Glutamatergic neuron (in vitro differentiated cells): Measurements from ENCODE around the gene DRAP1. TPM values are rescaled to one million over a fixed set of nuclear protein-coding genes. Genes with fewer than 3 reads are reported as not detected.
A peak's percentile ranks its signal among the peaks of the same experiment; 100 is the strongest.
"Not testable (repeated sequence)": the region's sequence is repeated elsewhere in the genome, so short reads cannot be mapped to it uniquely, and the experiment has no call there.

Experiments used
- DNase-seq: peaks from one replicate; pipeline ENCODE4 v3.0.0; 2022
- H3K27ac Mint-ChIP-seq: one replicate; pipeline ENCODE4 v1.8.0; 2020; ENCODE audit warnings: mild to moderate bottlenecking, mixed read lengths, inconsistent platforms; ENCODE audit not compliant: unreplicated experiment
- H3K27me3 Mint-ChIP-seq: one replicate; pipeline ENCODE4 v1.8.0; 2020; ENCODE audit warnings: mild to moderate bottlenecking, moderate library complexity, mixed read lengths, inconsistent platforms; ENCODE audit not compliant: unreplicated experiment
- H3K36me3 Mint-ChIP-seq: one replicate; pipeline ENCODE4 v1.8.0; 2020; ENCODE audit warnings: mild to moderate bottlenecking, mixed read lengths, inconsistent platforms; ENCODE audit not compliant: unreplicated experiment
- H3K4me1 Mint-ChIP-seq: one replicate; pipeline ENCODE4 v1.8.0; 2020; ENCODE audit warnings: mild to moderate bottlenecking, low read depth, mixed read lengths, inconsistent platforms; ENCODE audit not compliant: unreplicated experiment
- H3K4me3 Mint-ChIP-seq: one replicate; pipeline ENCODE4 v1.8.0; 2020; ENCODE audit warnings: mild to moderate bottlenecking, mixed read lengths, inconsistent platforms; ENCODE audit not compliant: unreplicated experiment
- H3K9me3 Mint-ChIP-seq: one replicate; pipeline ENCODE4 v1.8.0; 2020; ENCODE audit warnings: mild to moderate bottlenecking, moderate library complexity, mixed read lengths, inconsistent platforms; ENCODE audit not compliant: unreplicated experiment
- total RNA-seq: library from RNA; stranded (reverse); fragmentation: NEBNext Ultra II Directional; extraction: Animal tissue kit (Norgen Biotek cat#: 25700); gene quantifications from one replicate; pipeline ENCODE4 v1.2.1, GENCODE V29; 2021; ENCODE audit not compliant: unreplicated experiment
- TF ChIP-seq, protein P1 (sequence below): fragments of 200-600 bp; sonication (generic); IDR thresholded peaks from one replicate; pipeline ENCODE4 v1.5.0; 2021; ENCODE audit not compliant: partially characterized antibody, unreplicated experiment

Gene DRAP1
- total RNA-seq, 1 donor from 2014 or later = 68.7 TPM

DNA sequence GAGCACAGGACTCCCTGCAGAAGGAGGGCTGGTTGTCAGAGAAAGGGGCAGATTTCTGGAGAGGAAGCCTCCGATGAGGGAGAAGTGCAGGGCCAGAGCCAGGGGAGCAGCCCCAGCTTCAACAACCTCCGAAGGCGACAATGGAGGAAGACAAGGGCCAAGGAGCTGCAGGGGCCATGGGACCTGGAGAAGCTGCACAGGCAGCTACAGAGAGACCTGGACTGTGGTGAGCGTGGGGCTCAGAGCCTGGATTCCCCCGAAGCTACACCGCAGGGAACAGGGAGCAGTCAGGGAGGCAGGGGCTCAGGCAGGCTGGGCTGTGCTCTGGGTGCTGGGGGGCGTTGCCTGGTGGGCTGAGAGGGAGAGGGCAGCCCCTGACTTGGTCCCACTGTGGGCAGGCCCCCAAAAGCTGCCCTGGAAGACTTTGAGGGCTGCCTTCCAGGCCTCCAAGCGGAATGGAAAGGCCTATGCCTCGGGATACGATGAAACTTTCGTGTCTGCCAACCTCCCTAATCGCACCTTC, 28.4 kb downstream of the DRAP1 start:
- DNase-seq = no peak
- H3K27ac Mint-ChIP-seq = no peak overlapping the region
- no peaks in the 10 kb centered on the region for H3K4me1 Mint-ChIP-seq
- TF ChIP-seq, protein P1, sequence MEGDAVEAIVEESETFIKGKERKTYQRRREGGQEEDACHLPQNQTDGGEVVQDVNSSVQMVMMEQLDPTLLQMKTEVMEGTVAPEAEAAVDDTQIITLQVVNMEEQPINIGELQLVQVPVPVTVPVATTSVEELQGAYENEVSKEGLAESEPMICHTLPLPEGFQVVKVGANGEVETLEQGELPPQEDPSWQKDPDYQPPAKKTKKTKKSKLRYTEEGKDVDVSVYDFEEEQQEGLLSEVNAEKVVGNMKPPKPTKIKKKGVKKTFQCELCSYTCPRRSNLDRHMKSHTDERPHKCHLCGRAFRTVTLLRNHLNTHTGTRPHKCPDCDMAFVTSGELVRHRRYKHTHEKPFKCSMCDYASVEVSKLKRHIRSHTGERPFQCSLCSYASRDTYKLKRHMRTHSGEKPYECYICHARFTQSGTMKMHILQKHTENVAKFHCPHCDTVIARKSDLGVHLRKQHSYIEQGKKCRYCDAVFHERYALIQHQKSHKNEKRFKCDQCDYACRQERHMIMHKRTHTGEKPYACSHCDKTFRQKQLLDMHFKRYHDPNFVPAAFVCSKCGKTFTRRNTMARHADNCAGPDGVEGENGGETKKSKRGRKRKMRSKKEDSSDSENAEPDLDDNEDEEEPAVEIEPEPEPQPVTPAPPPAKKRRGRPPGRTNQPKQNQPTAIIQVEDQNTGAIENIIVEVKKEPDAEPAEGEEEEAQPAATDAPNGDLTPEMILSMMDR = no peak
- no peaks in the 10 kb centered on the region for H3K36me3 Mint-ChIP-seq
- peaks cover 6% of the 10 kb centered on the region for H3K27me3 Mint-ChIP-seq
- H3K4me3 Mint-ChIP-seq = no peak overlapping the region
- H3K9me3 Mint-ChIP-seq = peaks cover 2% of the 10 kb centered on the region

DNA sequence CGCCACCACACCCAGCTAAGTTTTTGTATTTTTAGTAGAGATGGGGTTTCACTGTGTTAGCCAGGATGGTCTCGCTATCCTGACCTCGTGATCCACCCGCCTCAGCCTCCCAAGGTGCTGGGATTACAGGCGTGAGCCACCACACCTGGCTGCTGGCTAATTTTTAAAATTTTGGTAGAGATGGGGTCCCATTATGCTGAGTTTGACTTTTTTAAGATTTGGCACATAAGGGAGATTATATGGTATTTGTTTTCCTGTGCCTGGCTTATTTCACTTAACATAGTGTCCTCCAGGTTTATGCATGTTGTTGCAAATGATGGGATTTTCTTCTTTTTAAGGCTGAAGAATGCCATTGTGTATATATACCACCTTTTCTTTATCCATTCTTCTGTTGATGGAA, 31.5 kb downstream of the DRAP1 start:
- not testable (repeated sequence) for H3K9me3 Mint-ChIP-seq, H3K27me3 Mint-ChIP-seq

DNA sequence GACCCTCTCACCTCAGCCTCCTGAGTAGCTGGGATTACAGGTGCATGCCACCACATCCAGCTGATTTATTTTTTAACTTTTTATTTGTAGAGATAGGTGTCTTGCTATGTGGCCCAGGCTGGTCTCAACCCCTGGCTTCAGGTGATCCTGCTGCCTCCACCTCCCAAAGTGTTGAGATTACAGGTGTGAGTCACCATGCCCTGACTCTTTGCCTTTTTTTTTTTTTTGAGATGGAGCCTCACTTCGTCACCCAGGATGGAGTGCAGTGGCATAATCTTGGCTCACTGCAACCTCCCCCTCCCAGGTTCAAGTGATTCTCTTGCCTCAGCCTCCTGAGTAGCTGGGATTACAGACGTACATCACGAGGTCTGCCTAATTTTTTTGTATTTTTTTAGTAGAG, 32.4 kb downstream of the DRAP1 start:
- H3K4me1 Mint-ChIP-seq, H3K27me3 Mint-ChIP-seq, H3K4me3 Mint-ChIP-seq, DNase-seq, H3K9me3 Mint-ChIP-seq, H3K36me3 Mint-ChIP-seq, H3K27ac Mint-ChIP-seq: not testable (repeated sequence)

More for the DNA sequence above, 31.5 kb downstream of the DRAP1 start:
- not testable (repeated sequence) for H3K27ac Mint-ChIP-seq, H3K4me1 Mint-ChIP-seq, H3K36me3 Mint-ChIP-seq, DNase-seq, H3K4me3 Mint-ChIP-seq

DNA sequence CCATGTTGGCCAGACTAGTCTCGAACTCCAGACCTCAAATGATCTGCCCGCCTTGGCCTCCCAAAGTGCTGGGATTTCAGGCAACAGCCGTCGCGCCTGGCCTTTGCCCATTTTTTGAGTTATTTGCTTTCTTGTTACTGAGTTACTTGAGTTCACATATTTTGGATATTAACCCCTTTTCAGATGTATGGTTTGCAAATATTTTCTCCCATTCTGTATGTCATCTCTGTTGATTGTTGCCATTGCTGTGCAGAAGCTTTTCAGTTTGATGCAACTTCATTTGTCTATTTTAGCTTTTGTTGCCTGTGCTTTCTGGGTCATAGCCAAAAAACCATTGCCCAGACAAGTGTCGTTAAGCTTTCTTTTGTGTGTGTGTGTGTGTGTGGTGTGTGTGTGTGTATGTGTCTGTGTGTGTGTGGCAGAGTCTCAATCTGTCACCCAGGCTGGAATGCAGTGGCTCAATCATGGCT, 32.9 kb downstream of the DRAP1 start:
- peaks cover 2% of the 10 kb centered on the region for H3K9me3 Mint-ChIP-seq
- no peaks in the 10 kb centered on the region for H3K4me1 Mint-ChIP-seq
- TF ChIP-seq, protein P1 = no peak
- H3K4me3 Mint-ChIP-seq = no peak overlapping the region
- H3K27ac Mint-ChIP-seq = no peak overlapping the region
- H3K36me3 Mint-ChIP-seq = no peaks in the 10 kb centered on the region
- no peak for DNase-seq
- peaks cover 6% of the 10 kb centered on the region for H3K27me3 Mint-ChIP-seq

DNA sequence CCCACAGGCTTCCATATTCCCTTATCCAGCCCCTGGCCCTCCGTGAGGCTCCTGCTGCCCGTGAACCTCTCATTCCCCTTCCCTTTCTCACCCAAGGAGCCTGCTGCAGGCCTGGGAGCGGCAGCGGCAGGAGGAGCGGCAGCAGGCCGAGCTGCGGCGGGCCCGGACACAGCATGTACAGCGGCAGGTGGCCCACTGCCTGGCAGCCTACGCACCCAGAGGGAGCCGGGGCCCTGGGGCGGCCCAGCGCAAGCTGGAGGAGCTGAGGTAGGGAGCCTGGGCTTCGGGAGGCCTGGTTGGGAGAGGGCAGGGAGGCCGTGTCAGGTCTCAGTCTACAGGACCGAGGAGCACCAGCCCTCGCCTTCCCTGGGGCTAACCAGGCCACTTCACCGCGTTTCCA, 34.2 kb downstream of the DRAP1 start:
- DNase-seq = no peak
- H3K9me3 Mint-ChIP-seq = no peaks in the 10 kb centered on the region
- no peak overlapping the region for H3K4me3 Mint-ChIP-seq
- no peaks in the 10 kb centered on the region for H3K4me1 Mint-ChIP-seq
- TF ChIP-seq, protein P1 = no peak
- H3K27ac Mint-ChIP-seq = no peak overlapping the region
- H3K27me3 Mint-ChIP-seq = peaks cover 5% of the 10 kb centered on the region
- no peaks in the 10 kb centered on the region for H3K36me3 Mint-ChIP-seq

GRCh38 chr11:65954771-65955170, 35.5 kb downstream of the DRAP1 start:
- Mint-ChIP-seq H3K27me3 (peaks cover 5% of the 10 kb centered on the region), H3K27ac (peak overlapping the region; percentile 12), H3K9me3 (no peaks in the 10 kb centered on the region), H3K4me3 (no peak overlapping the region), H3K4me1 (no peaks in the 10 kb centered on the region), H3K36me3 (no peaks in the 10 kb centered on the region)
- no peak for DNase-seq
- TF ChIP-seq, protein P1 = no peak
